ENCODE measurements around the gene ADORA1.

ADORA1 gene

GRCh38 chr1:203091199-203091477 is 36.4 kb upstream of the ADORA1 start:
- Histone ChIP-seq H3K4me3 (ENCODE audit: low read depth, low read length, poor library complexity, severe bottlenecking) (no peak overlapping the region), H3K9me2 (ENCODE audit: low read depth, low read length) (no peaks in the 10 kb centered on the region), H3K27ac (ENCODE audit: low read depth, low read length, poor library complexity, severe bottlenecking) (no peak overlapping the region), H3F3A (ENCODE audit: insufficient read depth, low read length) (no peaks in the 10 kb centered on the region), H3K4me1 (ENCODE audit: insufficient read depth, low read length, severe bottlenecking) (no peaks in the 10 kb centered on the region), H3K9me3 (ENCODE audit: low read length) (peaks cover 7% of the 10 kb centered on the region; the same call in 1 of the 2 replicates), H3K4me2 (ENCODE audit: low read length) (no peak overlapping the region), H3K9ac (ENCODE audit: low read length) (no peak overlapping the region), H3K27me3 (ENCODE audit: insufficient read depth, low read length) (no peaks in the 10 kb centered on the region; the same call in 1 of the 2 replicates), H4K20me1 (ENCODE audit: insufficient read depth, low read length) (no peaks in the 10 kb centered on the region), H3K36me3 (ENCODE audit: insufficient read depth, low read length) (no peaks in the 10 kb centered on the region), H3K79me2 (ENCODE audit: insufficient read depth, low read length) (no peaks in the 10 kb centered on the region), H2AFZ (ENCODE audit: low read length) (no peak overlapping the region)
- TF ChIP-seq EZH2 (IDR thresholded peaks at IDR 0.05; ENCODE audit: borderline replicate concordance, low read length) (no peak), CTCF (IDR thresholded peaks at IDR 0.05; ENCODE audit: low read length) (no peak)

- H3K9me2 ChIP-seq (ENCODE audit: low read depth, low read length), result no peaks in the 10 kb centered on the region
These were observed 35.7 kb upstream of the ADORA1 start for GRCh38 chr1:203091761-203092330.

GRCh38 chr1:203093754-203094410 is 33.6 kb upstream of the ADORA1 start:
- H3F3A ChIP-seq (ENCODE audit: insufficient read depth, low read length), result no peaks in the 10 kb centered on the region
- H3K9me2 ChIP-seq (ENCODE audit: low read depth, low read length), result no peaks in the 10 kb centered on the region

More at GRCh38 chr1:203091761-203092330, 35.7 kb upstream of the ADORA1 start:
- H3K4me3 ChIP-seq (ENCODE audit: low read depth, low read length, poor library complexity, severe bottlenecking), result no peak overlapping the region
- H4K20me1 ChIP-seq (ENCODE audit: insufficient read depth, low read length), result no peaks in the 10 kb centered on the region
- H3K27ac ChIP-seq (ENCODE audit: low read depth, low read length, poor library complexity, severe bottlenecking), result no peak overlapping the region
- H3F3A ChIP-seq (ENCODE audit: insufficient read depth, low read length), result no peaks in the 10 kb centered on the region
- TF ChIP-seq EZH2 (IDR thresholded peaks at IDR 0.05; ENCODE audit: borderline replicate concordance, low read length), result no peak
- TF ChIP-seq CTCF (IDR thresholded peaks at IDR 0.05; ENCODE audit: low read length), result no peak
- no peaks in the 10 kb centered on the region for H3K4me1 ChIP-seq (ENCODE audit: insufficient read depth, low read length, severe bottlenecking)
- peaks cover 7% of the 10 kb centered on the region; the same call in 1 of the 2 replicates for H3K9me3 ChIP-seq (ENCODE audit: low read length)
- no peak overlapping the region for H2AFZ ChIP-seq (ENCODE audit: low read length)
- no peak overlapping the region for H3K4me2 ChIP-seq (ENCODE audit: low read length)
- H3K27me3 ChIP-seq (ENCODE audit: insufficient read depth, low read length), result no peaks in the 10 kb centered on the region; the same call in 1 of the 2 replicates
- H3K79me2 ChIP-seq (ENCODE audit: insufficient read depth, low read length), result no peaks in the 10 kb centered on the region
- no peaks in the 10 kb centered on the region for H3K36me3 ChIP-seq (ENCODE audit: insufficient read depth, low read length)
- no peak overlapping the region for H3K9ac ChIP-seq (ENCODE audit: low read length)

More at GRCh38 chr1:203093754-203094410, 33.6 kb upstream of the ADORA1 start:
- Histone ChIP-seq H4K20me1 (ENCODE audit: insufficient read depth, low read length) (no peaks in the 10 kb centered on the region), H3K9me3 (ENCODE audit: low read length) (peaks cover 7% of the 10 kb centered on the region; the same call in 1 of the 2 replicates), H3K4me3 (ENCODE audit: low read depth, low read length, poor library complexity, severe bottlenecking) (no peak overlapping the region), H2AFZ (ENCODE audit: low read length) (no peak overlapping the region), H3K27me3 (ENCODE audit: insufficient read depth, low read length) (no peaks in the 10 kb centered on the region; the same call in none of the 2 replicates), H3K4me1 (ENCODE audit: insufficient read depth, low read length, severe bottlenecking) (no peaks in the 10 kb centered on the region), H3K79me2 (ENCODE audit: insufficient read depth, low read length) (no peaks in the 10 kb centered on the region), H3K27ac (ENCODE audit: low read depth, low read length, poor library complexity, severe bottlenecking) (no peak overlapping the region), H3K9ac (ENCODE audit: low read length) (no peak overlapping the region), H3K4me2 (ENCODE audit: low read length) (no peak overlapping the region), H3K36me3 (ENCODE audit: insufficient read depth, low read length) (no peaks in the 10 kb centered on the region)
- TF ChIP-seq CTCF (IDR thresholded peaks at IDR 0.05; ENCODE audit: low read length) (no peak), EZH2 (IDR thresholded peaks at IDR 0.05; ENCODE audit: borderline replicate concordance, low read length) (no peak)

All from OCI-LY1 (cell line).